HG03045 (cell line): ENCODE data around the gene CD7.

Experiments used
- ATAC-seq: cut with Tn5 transposase; IDR thresholded peaks from one replicate; pipeline ENCODE4 v1.9.1; 2021; ENCODE audit warnings: mild to moderate bottlenecking, moderate library complexity; ENCODE audit not compliant: unreplicated experiment

Gene CD7

DNA sequence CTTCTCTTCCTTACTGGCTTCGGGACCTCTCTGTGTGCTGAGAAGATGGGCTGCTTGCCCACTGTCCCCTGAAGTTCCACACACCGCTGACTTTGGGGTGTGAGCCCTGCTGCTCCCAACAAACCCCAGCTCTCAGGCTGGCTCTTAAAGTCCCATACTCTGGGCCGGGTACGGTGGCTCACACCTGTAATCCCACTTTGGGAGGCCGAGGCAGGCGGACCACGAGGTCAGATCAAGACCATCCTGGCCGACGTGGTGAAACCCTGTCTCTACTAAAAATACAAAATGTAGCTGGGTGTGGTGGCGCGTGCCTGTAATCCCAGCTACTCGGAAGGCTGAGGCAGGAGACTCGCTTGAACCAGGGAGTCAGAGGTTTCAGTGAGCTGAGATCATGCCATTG is 17.2 kb downstream of the CD7 start:
- ATAC-seq, result no peak

GRCh38 chr17:82299452-82299851 is 18.0 kb downstream of the CD7 start:
- no peak for ATAC-seq

- no peak for ATAC-seq
These were observed 18.6 kb downstream of the CD7 start for GRCh38 chr17:82298538-82299421.

- ATAC-seq, result no peak
These were observed 19.5 kb downstream of the CD7 start for GRCh38 chr17:82297714-82298537.

DNA sequence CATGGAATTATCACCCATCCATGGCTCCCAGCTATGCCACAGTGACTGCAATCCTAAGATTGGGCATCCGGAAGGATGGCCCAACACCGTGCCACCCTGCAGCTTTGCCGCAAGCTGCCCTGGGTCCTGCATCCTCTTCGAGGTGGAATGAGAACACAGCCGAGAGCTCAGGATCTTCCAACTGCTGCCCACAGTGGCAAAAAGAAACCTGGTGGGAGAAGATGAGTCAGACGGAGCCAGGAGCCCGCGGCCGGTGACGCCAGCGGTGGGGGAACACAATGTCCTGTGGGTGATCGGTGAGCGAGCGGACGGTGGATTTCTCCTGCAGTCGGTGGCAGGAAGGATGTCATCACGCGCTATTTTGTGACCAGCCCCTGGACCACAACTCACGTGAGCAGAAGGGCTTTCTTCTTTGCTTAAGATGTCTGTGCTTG is 20.1 kb downstream of the CD7 start:
- no peak for ATAC-seq

GRCh38 chr17:82296511-82297279 is 20.7 kb downstream of the CD7 start:
- no peak for ATAC-seq

GRCh38 chr17:82295472-82295814 is 22.0 kb downstream of the CD7 start:
- no peak for ATAC-seq

GRCh38 chr17:82294064-82294773 is 23.2 kb downstream of the CD7 start:
- ATAC-seq, result no peak

- ATAC-seq, result peak; percentile 86
These were observed 24.9 kb downstream of the CD7 start for GRCh38 chr17:82292251-82293154.

DNA sequence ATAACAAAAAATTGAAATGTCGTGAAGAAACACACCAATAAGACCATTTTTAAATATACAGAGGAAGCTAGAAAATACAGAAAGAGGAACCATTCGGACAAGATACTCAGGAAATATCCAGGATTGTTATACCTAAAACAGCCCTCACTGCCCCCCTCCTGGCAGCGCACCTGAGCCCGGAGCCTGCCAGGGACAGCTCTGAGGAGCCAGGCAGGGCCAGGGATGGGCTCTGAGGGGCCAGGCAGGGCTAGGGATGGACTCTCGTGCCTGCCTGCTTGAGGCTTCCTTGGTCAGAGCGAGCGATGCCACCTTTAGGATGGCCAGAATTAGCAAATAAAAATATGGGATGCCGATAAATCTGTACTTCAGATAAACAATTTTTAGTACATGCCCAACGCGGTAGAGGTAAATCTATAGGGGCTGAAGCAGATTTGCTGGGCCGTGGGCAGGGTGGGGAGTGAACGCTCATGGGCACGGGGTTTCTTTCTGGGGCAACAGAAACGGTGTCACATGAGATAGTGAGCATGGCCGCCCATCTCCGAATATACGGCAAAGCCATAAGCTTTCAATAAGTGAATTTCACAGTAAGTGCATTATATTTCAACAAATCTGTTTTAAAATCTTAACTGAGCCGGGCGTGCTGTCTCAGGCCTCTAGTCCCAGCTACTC is 25.7 kb downstream of the CD7 start:
- no peak for ATAC-seq

DNA sequence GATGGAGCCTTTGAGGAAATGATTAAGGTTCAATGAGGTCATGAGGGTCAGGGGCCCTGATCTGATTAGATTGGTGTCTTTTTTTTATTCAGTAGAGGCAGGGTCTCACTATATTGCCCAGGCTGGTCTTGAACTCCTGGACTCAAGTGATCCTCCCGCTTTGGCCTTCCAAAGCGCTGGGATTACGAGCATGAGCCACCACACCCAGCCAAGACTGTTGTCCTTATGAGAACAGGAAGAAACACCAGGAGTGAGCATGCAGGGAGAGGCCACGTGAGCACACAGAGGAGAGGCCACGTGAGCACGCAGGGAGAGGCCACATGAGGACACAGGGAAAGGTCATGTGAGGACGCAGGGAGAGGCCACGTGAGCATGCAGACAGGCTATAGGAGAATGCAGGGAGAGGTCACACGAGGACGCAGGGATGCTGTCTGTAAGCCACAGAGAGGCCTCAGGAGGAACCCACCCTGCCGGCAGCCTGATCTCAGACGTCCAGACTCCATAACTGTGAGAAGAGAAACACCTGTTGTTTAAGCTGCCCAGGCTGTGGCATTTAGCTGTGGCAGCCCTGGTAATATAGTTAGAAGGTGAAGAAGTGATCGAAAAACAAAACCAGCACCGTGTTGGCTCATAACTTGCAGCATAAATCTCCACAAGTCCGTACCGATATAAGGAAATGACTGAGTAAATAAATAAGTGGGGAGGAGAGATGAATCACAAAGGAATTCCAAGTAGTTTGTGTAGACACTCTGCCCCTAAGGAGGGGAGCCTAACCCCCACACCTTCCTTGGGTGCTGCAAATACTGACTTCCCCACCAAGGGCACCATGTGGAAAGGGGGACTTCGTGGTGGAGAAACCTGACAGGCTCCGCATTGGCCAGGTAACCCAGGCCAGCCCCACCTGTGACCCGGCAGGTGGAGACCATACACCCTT is 29.3 kb downstream of the CD7 start:
- ATAC-seq, result no peak

DNA sequence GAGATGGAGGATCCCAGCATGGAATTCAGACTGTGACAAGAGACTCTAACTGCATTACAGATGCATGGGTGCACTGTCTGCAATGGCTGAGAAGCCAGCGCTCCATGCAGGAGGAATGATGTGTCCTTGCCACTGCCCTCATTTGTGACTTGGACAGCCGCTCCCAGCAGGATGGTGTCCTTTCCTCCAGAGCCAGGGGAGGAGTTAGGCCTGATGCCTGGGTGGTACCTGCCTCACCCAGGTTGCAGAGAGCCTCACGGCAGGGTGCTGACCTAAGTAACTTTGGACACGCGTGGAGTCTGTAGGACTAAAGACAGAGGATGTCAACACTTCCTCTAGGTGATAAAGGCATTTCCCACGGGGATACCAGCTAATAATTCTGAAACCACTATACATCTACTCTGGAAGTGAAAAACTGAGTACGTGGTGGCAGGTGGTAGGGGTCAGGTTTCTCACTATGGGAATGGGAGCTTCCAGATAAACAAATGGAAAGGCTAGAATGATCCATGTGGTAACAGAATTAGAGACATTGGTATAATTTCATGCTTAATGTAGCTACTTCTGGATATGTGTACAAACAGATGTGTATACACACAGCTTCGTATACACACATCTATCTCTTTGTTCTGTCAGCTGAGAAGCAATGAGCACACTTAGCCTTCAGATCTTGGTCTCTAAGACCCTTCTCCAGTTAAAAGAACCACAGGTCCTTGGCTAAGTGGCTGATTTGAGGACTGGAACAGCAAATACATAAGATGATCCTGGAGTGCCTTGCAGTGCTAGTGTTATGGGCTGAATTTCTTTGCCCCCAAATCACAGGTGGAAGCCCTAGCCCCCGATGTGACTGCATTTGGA is 30.2 kb downstream of the CD7 start:
- ATAC-seq, result no peak

- ATAC-seq, result no peak
These were observed 32.3 kb downstream of the CD7 start for GRCh38 chr17:82285141-82285540.

DNA sequence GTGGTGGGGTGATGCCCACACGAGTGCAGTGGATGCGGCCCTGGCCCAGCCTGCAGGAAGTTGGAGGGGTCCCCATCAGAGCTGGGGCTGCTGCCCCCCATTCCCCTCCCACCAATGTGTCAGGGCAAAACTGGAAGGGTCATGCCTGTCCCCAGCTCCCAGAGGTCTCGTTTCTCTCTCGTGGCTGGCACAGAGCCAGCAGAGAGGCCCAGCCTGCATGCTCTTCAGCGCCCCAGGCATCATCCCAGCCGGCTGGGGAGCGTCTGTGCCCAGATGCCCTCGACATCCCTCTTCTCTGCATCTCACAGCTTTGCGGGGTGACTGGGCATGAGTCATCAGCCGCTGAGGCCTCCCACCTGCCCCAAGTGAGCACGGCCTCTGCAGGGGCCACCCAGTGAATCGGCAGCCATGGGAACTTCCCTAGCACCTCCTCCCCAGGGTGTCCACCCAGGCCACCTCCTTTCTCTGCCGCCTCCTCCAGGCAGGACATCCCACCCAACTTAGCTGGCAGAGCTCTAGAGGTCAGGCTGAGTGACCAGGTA is 34.1 kb downstream of the CD7 start:
- ATAC-seq, result no peak

DNA sequence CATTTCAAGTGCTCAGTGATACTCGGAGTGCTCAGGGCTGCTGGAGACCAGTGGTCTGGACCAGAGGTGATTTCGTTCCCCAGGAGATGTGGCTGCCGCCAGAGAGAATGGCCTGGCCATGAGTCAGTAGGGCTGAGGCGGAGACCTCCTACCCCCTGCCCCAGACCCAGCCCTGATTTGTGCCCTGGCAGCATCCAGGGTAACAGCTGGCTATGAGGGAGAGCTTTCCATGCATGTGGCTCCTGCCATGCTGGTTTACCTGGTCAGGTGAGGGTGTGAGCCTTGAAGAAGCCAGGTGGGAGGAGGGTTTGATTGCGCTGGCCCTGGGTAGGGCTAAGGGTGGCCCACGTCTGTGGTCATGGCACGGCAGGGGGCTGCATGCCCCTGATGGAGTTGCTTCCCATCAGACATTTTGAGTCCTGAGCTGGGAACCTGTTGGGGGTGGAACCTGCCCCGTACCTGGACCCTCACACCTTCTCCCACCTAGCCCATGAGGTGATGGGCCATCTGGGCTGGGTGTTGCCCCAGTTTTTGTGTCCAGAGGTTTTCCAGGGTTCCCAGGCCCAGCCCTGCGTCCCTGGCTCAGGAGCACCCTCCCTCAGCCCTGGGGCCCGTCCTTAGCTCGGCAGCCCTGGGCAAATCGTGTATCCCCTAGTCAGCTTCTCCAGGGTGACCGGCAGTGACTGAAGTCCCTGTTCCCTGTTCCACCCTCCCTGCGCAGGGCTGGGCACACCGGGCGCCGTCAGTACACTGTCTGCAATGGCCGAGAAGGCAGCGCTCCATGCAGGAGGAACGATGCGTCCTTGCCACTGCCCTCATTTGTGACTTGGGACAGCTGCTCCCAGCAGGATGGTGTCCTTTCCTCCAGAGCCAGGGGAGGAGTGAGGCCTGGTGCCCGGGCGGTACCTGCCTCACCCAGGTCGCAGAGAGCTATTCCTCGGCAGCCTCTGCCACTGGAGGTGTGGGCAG is 34.9 kb downstream of the CD7 start:
- no peak for ATAC-seq
